Measurements from ENCODE around the gene KIF5A. TPM values are rescaled to one million over a fixed set of nuclear protein-coding genes. Genes with fewer than 3 reads are reported as not detected.

Gene KIF5A
- total and polyA plus RNA-seq, 2 of the 13 experiments (the other 11 are each of a cell fraction or from before 2014, with no cell fraction given) = 1.6 to 11.9 TPM

DNA sequence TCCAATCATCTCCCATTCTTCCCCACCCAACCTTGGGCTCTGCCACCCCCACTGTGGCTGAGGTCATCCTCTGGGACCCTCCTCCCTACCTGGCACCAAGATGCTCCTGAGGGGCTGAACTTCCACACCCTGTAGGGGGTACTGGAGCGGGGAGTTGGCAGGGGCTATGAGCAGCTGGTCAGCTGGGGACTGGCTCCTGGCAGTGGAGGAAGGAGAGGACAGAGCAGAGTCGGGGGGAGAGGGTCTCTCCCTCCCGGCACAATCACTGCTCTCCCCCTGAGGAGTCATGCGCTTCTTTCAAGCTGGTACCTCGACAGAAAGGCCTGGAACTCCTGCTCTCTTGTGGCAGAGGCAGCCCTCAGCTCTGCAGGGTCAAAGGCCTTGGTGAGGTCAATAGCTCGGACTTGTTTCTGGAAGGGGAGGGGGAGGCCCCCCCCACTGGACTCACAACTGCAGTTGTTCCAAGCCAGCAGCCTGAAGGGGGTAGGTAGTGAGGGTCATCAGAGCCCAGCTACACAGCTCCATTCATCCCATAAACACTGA, 81.1 kb downstream of the KIF5A start:
- H3K4me1 ChIP-seq (ENCODE audit: insufficient read depth, low read length) = peaks cover 28% of the 10 kb centered on the region
- no peak overlapping the region for H3K9ac ChIP-seq (ENCODE audit: insufficient read depth, low read depth, low read length)
- intact Hi-C loops (cut with micrococcal nuclease; ENCODE audit: unreplicated experiment) = no loop called here
- no peak overlapping the region for H3K4me3 ChIP-seq (replicated peaks in 1 of 3; ENCODE audit: insufficient read depth in 1 of 3, low read depth in 2 of 3, low read length in 3 of 3)
- ATAC-seq (no peak), FAIRE-seq (no peak), DNase-seq (ENCODE audit: low spot score) (no peak)
- ChIA-PET POLR2A (interaction anchor here (0.9 to 1.8 kb wide), 2 partner anchors 50 to 134 kb away, joined by 3 to 5 read pairs; no protein-coding TSS in a partner anchor), CTCF (ENCODE audit: low intra/inter-chr PET ratio, low total read pairs) (no interaction called here)
- no peak overlapping the region for H2AFZ ChIP-seq (ENCODE audit: low read length)
- H3K27ac ChIP-seq (ENCODE audit: extremely low read length, insufficient read depth, low read length) = no peak overlapping the region
- H3K9me3 ChIP-seq (ENCODE audit: low read length) = no peaks in the 10 kb centered on the region
- no TSS peak for BruUV-seq (replicated peaks)
- 67% methylated on average over 6 of the region's 6 CpGs for WGBS (ENCODE audit: low lambda C conversion rate)
- in situ Hi-C loops (cut with HindIII; ENCODE audit: extremely low pct_ligation_motif_present, low pct_unique_long_range_greater_than_20kb) = no loop called here
- H3K79me2 ChIP-seq (ENCODE audit: insufficient read depth, low read length) = no peaks in the 10 kb centered on the region
- H3K36me3 ChIP-seq (replicated peaks in 1 of 2; ENCODE audit: control insufficient read depth in 1 of 2, insufficient read depth in 2 of 2, low read length in 2 of 2) = 0 out of 5 replicates have a peak, but pooled peaks cover 0 to 3% of the 10 kb centered on the region in 2 experiments
- H4K20me1 ChIP-seq (ENCODE audit: insufficient read depth, low read length) = no peaks in the 10 kb centered on the region
- TF ChIP-seq NR2F6 (IDR thresholded peaks at IDR 0.05) = peak; percentile 53; the same call in 1 of the 2 replicates
- TF ChIP-seq NR2F6 (CRISPR knock-in tag; IDR thresholded peaks at IDR 0.05) = 0 out of 2 replicates have a peak, but pooled peaks have one; percentile 19
- TF ChIP-seq, protein P1, sequence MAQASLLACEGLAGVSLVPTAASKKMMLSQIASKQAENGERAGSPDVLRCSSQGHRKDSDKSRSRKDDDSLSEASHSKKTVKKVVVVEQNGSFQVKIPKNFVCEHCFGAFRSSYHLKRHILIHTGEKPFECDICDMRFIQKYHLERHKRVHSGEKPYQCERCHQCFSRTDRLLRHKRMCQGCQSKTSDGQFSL (CRISPR knock-in tag; IDR thresholded peaks at IDR 0.05) = peak; percentile 83
- no peak for TF ChIP-seq E2F1 (CRISPR knock-in tag; IDR thresholded peaks at IDR 0.05)
- TF ChIP-seq, protein P2, sequence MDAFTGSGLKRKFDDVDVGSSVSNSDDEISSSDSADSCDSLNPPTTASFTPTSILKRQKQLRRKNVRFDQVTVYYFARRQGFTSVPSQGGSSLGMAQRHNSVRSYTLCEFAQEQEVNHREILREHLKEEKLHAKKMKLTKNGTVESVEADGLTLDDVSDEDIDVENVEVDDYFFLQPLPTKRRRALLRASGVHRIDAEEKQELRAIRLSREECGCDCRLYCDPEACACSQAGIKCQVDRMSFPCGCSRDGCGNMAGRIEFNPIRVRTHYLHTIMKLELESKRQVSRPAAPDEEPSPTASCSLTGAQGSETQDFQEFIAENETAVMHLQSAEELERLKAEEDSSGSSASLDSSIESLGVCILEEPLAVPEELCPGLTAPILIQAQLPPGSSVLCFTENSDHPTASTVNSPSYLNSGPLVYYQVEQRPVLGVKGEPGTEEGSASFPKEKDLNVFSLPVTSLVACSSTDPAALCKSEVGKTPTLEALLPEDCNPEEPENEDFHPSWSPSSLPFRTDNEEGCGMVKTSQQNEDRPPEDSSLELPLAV (CRISPR knock-in tag; conservative IDR thresholded peaks at IDR 0.05; ENCODE audit: low read depth) = no peak
- no peak for TF ChIP-seq PHF8 (CRISPR knock-in tag; IDR thresholded peaks at IDR 0.05)
- TF ChIP-seq, protein P3, sequence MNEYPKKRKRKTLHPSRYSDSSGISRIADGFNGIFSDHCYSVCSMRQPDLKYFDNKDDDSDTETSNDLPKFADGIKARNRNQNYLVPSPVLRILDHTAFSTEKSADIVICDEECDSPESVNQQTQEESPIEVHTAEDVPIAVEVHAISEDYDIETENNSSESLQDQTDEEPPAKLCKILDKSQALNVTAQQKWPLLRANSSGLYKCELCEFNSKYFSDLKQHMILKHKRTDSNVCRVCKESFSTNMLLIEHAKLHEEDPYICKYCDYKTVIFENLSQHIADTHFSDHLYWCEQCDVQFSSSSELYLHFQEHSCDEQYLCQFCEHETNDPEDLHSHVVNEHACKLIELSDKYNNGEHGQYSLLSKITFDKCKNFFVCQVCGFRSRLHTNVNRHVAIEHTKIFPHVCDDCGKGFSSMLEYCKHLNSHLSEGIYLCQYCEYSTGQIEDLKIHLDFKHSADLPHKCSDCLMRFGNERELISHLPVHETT (CRISPR knock-in tag; conservative IDR thresholded peaks at IDR 0.05) = no peak
- 0 out of 2 replicates have a peak, but pooled peaks have one; percentile 45 for TF ChIP-seq NR2C2 (CRISPR knock-in tag; IDR thresholded peaks at IDR 0.05; ENCODE audit: borderline replicate concordance)
- peak; percentile 91 for TF ChIP-seq PATZ1 (CRISPR knock-in tag; IDR thresholded peaks at IDR 0.05)
- 0 out of 2 replicates have a peak, but pooled peaks have one; percentile 7 for TF ChIP-seq HNF4A (CRISPR knock-in tag; IDR thresholded peaks at IDR 0.05)
- TF ChIP-seq, protein P4, sequence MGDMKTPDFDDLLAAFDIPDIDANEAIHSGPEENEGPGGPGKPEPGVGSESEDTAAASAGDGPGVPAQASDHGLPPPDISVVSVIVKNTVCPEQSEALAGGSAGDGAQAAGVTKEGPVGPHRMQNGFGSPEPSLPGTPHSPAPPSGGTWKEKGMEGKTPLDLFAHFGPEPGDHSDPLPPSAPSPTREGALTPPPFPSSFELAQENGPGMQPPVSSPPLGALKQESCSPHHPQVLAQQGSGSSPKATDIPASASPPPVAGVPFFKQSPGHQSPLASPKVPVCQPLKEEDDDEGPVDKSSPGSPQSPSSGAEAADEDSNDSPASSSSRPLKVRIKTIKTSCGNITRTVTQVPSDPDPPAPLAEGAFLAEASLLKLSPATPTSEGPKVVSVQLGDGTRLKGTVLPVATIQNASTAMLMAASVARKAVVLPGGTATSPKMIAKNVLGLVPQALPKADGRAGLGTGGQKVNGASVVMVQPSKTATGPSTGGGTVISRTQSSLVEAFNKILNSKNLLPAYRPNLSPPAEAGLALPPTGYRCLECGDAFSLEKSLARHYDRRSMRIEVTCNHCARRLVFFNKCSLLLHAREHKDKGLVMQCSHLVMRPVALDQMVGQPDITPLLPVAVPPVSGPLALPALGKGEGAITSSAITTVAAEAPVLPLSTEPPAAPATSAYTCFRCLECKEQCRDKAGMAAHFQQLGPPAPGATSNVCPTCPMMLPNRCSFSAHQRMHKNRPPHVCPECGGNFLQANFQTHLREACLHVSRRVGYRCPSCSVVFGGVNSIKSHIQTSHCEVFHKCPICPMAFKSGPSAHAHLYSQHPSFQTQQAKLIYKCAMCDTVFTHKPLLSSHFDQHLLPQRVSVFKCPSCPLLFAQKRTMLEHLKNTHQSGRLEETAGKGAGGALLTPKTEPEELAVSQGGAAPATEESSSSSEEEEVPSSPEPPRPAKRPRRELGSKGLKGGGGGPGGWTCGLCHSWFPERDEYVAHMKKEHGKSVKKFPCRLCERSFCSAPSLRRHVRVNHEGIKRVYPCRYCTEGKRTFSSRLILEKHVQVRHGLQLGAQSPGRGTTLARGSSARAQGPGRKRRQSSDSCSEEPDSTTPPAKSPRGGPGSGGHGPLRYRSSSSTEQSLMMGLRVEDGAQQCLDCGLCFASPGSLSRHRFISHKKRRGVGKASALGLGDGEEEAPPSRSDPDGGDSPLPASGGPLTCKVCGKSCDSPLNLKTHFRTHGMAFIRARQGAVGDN (CRISPR knock-in tag; IDR thresholded peaks at IDR 0.05) = peak; percentile 48
- no peaks in the 10 kb centered on the region; a peak in 1 of 5 replicates for H3K27me3 ChIP-seq (ENCODE audit: control insufficient read depth in 1 of 2, insufficient read depth in 2 of 2, low read length in 2 of 2)
- H3K4me2 ChIP-seq (ENCODE audit: low read depth, low read length) = no peak overlapping the region; the same call in 1 of the 2 replicates
